GM12874 (cell line): Measurements from ENCODE around the gene NPPC.

Experiments used
- TF ChIP-seq, protein P1 (sequence below): IDR thresholded peaks from 2 replicates; pipeline ENCODE4 v1.5.1; 2011; ENCODE audit warnings: low read depth, mild to moderate bottlenecking, control low read depth, low read length, moderate library complexity; ENCODE audit not compliant: insufficient read depth

The NPPC gene

DNA sequence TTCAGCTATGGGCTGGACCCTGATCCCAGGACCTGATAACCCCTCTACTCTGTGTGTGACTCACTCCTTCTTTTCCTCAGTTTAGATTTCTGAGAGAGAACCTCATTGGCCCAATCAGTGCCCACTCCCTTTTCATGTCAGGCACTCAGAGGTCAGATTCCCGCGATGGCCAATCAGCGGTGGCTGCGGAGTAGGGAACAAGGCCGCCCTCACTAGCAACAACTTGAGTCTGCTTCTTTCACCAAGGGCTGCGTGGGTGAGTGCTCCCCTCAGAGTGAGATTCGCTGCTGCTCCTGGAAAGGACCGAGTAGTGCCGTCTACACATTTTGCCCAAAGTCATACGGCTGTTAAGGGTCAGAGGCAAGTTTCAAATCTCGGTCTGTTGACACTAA is 34.7 kb downstream of the NPPC start:
- TF ChIP-seq, protein P1, sequence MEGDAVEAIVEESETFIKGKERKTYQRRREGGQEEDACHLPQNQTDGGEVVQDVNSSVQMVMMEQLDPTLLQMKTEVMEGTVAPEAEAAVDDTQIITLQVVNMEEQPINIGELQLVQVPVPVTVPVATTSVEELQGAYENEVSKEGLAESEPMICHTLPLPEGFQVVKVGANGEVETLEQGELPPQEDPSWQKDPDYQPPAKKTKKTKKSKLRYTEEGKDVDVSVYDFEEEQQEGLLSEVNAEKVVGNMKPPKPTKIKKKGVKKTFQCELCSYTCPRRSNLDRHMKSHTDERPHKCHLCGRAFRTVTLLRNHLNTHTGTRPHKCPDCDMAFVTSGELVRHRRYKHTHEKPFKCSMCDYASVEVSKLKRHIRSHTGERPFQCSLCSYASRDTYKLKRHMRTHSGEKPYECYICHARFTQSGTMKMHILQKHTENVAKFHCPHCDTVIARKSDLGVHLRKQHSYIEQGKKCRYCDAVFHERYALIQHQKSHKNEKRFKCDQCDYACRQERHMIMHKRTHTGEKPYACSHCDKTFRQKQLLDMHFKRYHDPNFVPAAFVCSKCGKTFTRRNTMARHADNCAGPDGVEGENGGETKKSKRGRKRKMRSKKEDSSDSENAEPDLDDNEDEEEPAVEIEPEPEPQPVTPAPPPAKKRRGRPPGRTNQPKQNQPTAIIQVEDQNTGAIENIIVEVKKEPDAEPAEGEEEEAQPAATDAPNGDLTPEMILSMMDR = no peak

DNA sequence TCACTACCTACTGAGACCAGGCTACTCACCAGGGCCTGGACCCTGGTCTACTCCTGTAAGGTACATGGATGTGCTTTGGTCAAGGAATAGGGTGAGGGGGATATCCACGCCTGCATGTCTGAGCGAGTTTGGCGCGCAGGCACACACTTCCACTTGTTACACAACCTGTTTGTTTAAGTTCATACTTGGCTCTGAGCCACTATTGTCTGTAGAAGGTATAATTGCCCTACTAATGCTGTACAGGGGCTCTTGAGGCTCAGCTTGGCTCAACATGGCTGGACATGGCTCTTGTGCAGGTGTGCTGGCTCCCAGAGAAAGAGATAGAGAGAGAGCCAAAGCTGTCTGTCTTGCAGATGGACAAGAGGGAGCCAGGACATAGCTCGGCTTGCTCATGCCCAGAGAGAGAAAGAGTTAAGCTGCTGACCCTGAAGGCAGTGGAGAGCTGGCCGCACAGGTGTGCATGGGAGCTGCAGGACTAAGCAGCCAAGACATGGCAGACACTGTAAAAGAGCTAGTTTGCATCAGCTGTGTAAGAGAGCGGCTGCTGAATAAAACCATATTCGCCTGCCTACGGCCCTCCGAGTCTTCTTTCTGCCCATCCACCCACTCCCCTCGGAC is 35.2 kb downstream of the NPPC start:
- TF ChIP-seq, protein P1 = no peak

DNA sequence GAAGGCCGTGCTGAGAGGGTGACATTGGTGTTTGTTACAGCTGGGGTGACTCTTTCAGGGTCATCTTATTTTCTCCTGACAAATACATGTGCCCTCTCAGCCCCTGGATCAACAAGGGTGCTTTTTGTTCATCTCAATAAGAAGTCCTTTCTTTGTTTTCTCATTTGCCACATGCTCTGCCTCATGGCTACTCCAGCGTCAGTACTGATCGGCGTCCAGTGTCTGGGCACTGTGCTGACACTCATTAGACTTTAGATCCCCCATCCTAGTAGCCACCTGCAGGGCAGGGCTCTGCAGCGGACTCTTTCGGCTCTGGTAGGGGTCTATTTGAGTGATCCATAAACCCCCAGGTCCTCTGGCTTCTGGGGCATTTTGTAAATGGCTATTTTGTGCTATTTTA is 38.4 kb downstream of the NPPC start:
- TF ChIP-seq, protein P1 = no peak

DNA sequence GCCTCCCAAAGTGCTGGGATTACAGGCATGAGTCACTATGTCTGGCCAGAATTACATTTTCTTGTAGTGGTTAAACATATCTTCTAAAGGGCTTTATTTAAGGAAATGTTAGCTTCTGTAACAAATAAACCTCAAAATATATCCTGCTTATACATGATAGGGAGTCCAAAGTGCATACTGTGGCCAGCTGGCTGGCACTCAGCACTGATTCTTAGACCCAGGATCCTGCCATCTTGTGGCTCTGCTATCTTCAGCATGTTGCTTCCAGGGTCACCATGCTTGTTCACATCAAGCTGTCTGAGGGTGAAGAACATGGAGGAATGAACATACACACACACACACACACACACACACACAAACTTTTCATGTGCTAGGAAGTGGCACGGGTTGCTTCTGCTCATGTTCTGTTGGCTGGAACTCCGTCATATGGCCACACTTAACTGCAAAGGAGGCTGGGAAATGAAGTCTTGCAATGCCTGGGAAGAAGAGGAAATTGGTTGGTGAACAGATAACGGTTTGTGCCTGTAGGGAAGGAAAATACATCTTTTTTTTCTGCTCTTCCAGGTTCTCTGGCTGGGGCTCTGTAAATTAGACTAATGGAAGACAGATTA is 40.0 kb downstream of the NPPC start:
- TF ChIP-seq, protein P1 = no peak

DNA sequence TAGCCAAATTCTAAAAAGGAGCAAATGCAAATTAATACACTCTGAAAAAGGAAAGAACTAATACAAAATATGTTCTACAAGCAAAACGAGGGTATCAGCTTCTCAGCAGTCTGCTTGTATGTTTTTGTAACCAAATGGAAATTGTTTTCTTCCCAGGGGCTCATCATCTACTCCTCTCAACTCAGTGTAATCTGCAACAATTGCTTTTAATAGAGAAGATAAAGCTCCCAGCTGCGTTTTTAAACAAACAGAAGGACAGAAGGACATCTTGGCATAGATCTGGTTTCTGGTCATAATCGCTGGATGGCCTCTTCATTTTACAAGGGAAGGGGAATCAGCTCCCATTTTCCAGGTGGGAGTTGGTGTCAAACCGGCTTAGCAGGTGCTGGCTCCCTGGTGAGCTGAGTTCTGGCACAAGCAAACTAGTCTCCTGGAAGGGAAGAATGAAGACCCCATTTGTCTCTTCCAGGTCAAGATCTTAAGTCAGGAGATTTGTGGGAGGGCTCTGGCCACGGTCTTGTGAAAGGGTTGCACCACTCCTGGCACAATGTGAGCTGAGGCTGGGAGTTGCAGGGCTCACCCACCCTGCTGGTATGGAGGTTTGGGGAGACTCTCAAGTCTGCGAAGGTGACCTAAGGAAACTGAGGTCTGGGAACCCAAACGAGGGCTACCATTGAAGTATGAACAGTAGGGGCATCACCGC is 41.6 kb downstream of the NPPC start:
- TF ChIP-seq, protein P1 = no peak

DNA sequence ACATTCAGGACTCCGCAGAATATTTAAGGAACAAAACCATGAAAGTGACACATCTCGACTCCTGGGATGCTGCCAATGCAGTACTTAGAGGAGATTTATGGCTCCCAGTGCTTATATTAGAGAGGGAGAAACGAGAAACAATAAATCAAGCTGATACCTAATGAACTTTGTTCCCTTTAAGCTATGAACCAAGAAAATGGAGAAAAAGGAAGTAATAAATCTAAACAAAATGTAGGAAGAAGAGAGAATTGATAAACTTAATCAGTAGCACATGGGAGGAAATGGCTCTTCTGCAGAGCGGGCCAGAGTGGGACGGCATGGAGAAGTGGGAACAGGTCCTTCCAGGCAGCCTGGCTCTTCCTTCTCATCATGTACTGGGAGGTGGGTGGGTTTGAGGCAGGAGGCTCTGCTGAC is 42.7 kb downstream of the NPPC start:
- TF ChIP-seq, protein P1 = no peak

DNA sequence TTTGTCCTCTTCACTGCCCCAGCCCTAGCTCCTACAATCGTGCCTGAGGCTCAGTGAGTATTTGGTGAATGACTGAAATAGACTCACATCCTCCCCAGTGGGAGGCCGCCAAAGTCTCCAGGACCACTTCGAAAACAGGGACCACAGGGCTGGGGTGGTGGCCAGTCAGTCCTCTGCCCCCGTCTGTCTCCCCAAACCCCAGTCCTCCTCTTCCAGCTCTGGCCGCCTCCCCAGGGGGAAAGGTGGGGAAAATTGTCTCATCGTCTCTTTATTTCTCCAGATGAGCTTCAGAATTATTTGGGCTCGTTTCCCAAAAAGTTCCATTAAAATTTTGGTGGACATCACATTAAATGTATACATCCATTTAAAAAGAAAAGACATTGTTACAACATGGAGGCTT is 43.5 kb downstream of the NPPC start:
- TF ChIP-seq, protein P1 = no peak
